Thymus (tissue), 11 donors: ENCODE measurements around the gene HMGCLL1. TPM values are rescaled to one million over a fixed set of nuclear protein-coding genes. Genes with fewer than 3 reads are reported as not detected.

Experiments used
- DNase-seq, 9 donors: peaks; one replicate each; pipeline ENCODE4 v3.0.0-alpha.2; 2013; ENCODE audit warnings: low spot score in 9 of 9, low read depth in 6 of 9, missing footprints in 1 of 9
- H3K27ac ChIP-seq, 2 donors: one replicate each; pipeline ENCODE4 v1.5.1; 2013; ENCODE audit warnings: control low read depth in 1 of 2, low read depth in 1 of 2, low read length in 1 of 2, mild to moderate bottlenecking in 1 of 2, moderate library complexity in 1 of 2
- H3K27me3 ChIP-seq, 2 donors: one replicate each; pipeline ENCODE4 v1.5.1; 2013; ENCODE audit warnings: low read length in 1 of 2; ENCODE audit not compliant: control insufficient read depth in 2 of 2, insufficient read depth in 1 of 2
- H3K36me3 ChIP-seq, 2 donors: one replicate each; pipeline ENCODE4 v1.5.1; 2013; ENCODE audit warnings: low read length in 1 of 2, mild to moderate bottlenecking in 1 of 2, moderate library complexity in 1 of 2; ENCODE audit not compliant: control insufficient read depth in 2 of 2, insufficient read depth in 2 of 2
- H3K4me1 ChIP-seq, 2 donors: one replicate each; pipeline ENCODE4 v1.5.1; 2013; ENCODE audit warnings: low read length in 2 of 2; ENCODE audit not compliant: control insufficient read depth in 2 of 2, insufficient read depth in 2 of 2
- H3K4me3 ChIP-seq, 2 donors: one replicate each; pipeline ENCODE4 v1.5.1; 2013; ENCODE audit warnings: low read length in 2 of 2, control low read depth in 1 of 2, mild to moderate bottlenecking in 1 of 2
- H3K9me3 ChIP-seq, 2 donors: one replicate each; pipeline ENCODE4 v1.5.1; 2013; ENCODE audit warnings: low read length in 1 of 2, mild to moderate bottlenecking in 1 of 2; ENCODE audit not compliant: control insufficient read depth in 2 of 2, insufficient read depth in 1 of 2
- WGBS: extraction: QIAGEN DNeasy Blood & Tissue Kit; methylation state at CpG from one replicate; pipeline ENCODE4 v1.1.7; 2013; 5-methylcytosine and 5-hydroxymethylcytosine counted together
- polyA plus RNA-seq: library from polyadenylated mRNA; stranded (reverse); fragments of 200-250 nt; gene quantifications from one replicate; pipeline ENCODE4 v1.2.3, GENCODE V29; 2013
- total RNA-seq: library from RNA; stranded (reverse); fragments of 120-200 nt; gene quantifications from one replicate; pipeline ENCODE4 v1.2.4, GENCODE V29; 2013
- donor health status: healthy.

The HMGCLL1 gene
- total and polyA plus RNA-seq, 2 donors: 0.34 to 0.42 TPM

DNA sequence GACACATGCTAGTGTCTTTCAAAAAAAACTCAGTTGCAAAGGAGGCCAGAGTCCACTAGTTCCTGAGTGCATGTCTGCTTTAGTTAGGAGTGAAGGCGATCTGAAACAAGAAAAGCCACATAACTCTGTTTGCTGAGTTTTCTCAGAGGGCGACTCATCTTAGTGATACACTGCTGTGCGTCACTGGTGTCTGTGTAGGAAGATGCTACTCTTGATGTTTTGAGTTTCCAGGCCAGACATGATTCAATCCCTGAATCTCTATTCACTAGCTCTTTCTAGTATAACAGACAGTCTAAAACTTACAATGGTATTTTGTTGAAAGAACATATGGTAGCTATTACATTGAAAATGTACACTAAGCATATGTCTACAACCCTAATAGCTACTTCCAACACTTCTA, 190.8 kb downstream of the HMGCLL1 start:
- no peak for DNase-seq
- H3K4me1 ChIP-seq: no peaks in the 10 kb centered on the region
- H3K27ac ChIP-seq: no peak overlapping the region
- H3K27me3 ChIP-seq: no peaks in the 10 kb centered on the region
- 92% methylated on average over 3 of the region's 3 CpGs for WGBS
- H3K4me3 ChIP-seq: no peak overlapping the region
- H3K9me3 ChIP-seq: no peaks in the 10 kb centered on the region
- H3K36me3 ChIP-seq: no peaks in the 10 kb centered on the region
